PC-3 (cell line): ENCODE measurements around the gene TAF9. TPM values are rescaled to one million over a fixed set of nuclear protein-coding genes. Genes with fewer than 3 reads are reported as not detected.

Experiments used
- ATAC-seq: fragments of 200-7000 bp; cut with Tn5 transposase; 2 replicates; pipeline ENCODE4 v1.9.1; 2020; ENCODE audit warnings: mild to moderate bottlenecking, moderate library complexity
- Bru-seq: library from RNA; stranded (reverse); fragments of 400-500 nt; gene quantifications from one replicate; lab custom pipeline; 2021; lab: Mats Ljungman, UMichigan
- BruChase-seq, 2 experiments: library from RNA; stranded (reverse); fragments of 400-500 nt; gene quantifications; one replicate each; lab custom pipeline; 2021; lab: Mats Ljungman, UMichigan
- BruUV-seq: library from RNA; stranded (reverse); fragments of 400-500 nt; replicated peaks from 2 replicates; lab custom pipeline; 2021; lab: Mats Ljungman, UMichigan
- CTCF ChIA-PET: fragments of 300-600 bp; sonication (Branson Sonifier 250); formaldehyde crosslinking; loops from one replicate; lab custom pipeline; 2022; ENCODE audit warnings: antibody characterized with exemption; lab: Charles Lee
- POLR2A ChIA-PET: fragments of 300-600 bp; sonication (Branson Sonifier 250); formaldehyde crosslinking; loops from one replicate; lab custom pipeline; 2022; ENCODE audit warnings: antibody characterized with exemption; ENCODE audit not compliant: unreplicated experiment; lab: Charles Lee
- DNase-seq: peaks from one replicate; pipeline ENCODE4 v3.0.0-alpha.2; 2015
- H2AFZ ChIP-seq: fragments of 300-600 bp; sonication (generic); 2 replicates; pipeline ENCODE4 v1.6.0; 2016; ENCODE audit warnings: antibody characterized with exemption, low read length
- H3F3A ChIP-seq: fragments of 300-600 bp; sonication (generic); one replicate; pipeline ENCODE4 v1.6.0; 2017; ENCODE audit warnings: antibody characterized with exemption, low read length, control low read depth, mild to moderate bottlenecking; ENCODE audit not compliant: unreplicated experiment
- H3K27ac ChIP-seq: fragments of 300-600 bp; sonication (generic); 2 replicates; pipeline ENCODE4 v1.5.1; 2016; ENCODE audit warnings: mild to moderate bottlenecking, low read length
- H3K27me3 ChIP-seq: fragments of 300-600 bp; sonication (generic); 2 replicates; pipeline ENCODE4 v1.6.1; 2016; ENCODE audit warnings: low read length, mixed read lengths
- H3K36me3 ChIP-seq: fragments of 300-600 bp; sonication (generic); 2 replicates; pipeline ENCODE4 v1.6.1; 2016; ENCODE audit warnings: low read depth, mixed run types, low read length, mixed read lengths
- H3K4me1 ChIP-seq: fragments of 300-600 bp; sonication (generic); 2 replicates; pipeline ENCODE4 v1.5.1; 2016; ENCODE audit warnings: low read length; ENCODE audit not compliant: insufficient read depth
- H3K4me2 ChIP-seq: fragments of 300-600 bp; sonication (generic); 2 replicates; pipeline ENCODE4 v1.6.0; 2016; ENCODE audit warnings: low read length
- H3K4me3 ChIP-seq: fragments of 300-600 bp; sonication (generic); 2 replicates; pipeline ENCODE4 v1.5.1; 2016; ENCODE audit warnings: mild to moderate bottlenecking, low read length, mixed read lengths
- H3K79me2 ChIP-seq: fragments of 300-600 bp; sonication (generic); 2 replicates; pipeline ENCODE4 v1.6.1; 2017; ENCODE audit warnings: low read length, mixed read lengths
- H3K9ac ChIP-seq: fragments of 300-600 bp; sonication (generic); 2 replicates; pipeline ENCODE4 v1.6.0; 2016; ENCODE audit warnings: mild to moderate bottlenecking, low read length
- H3K9me2 ChIP-seq: fragments of 300-600 bp; sonication (generic); replicated peaks from 2 replicates; pipeline ENCODE4 v1.6.1; 2016; ENCODE audit warnings: mixed run types, low read length, mixed read lengths
- H3K9me3 ChIP-seq: fragments of 300-600 bp; sonication (generic); 2 replicates; pipeline ENCODE4 v1.6.1; 2016; ENCODE audit warnings: low read length, mixed read lengths
- H4K20me1 ChIP-seq: fragments of 300-600 bp; sonication (generic); 2 replicates; pipeline ENCODE4 v1.6.1; 2016; ENCODE audit warnings: low read length, mixed read lengths
- EZH2 ChIP-seq: fragments of 300-600 bp; sonication (generic); IDR thresholded peaks from one replicate; pipeline ENCODE4 v1.6.1; 2017; ENCODE audit warnings: antibody characterized with exemption, mild to moderate bottlenecking, low read length; ENCODE audit not compliant: unreplicated experiment
- EZH2phosphoT487 ChIP-seq: fragments of 300-600 bp; sonication (generic); IDR thresholded peaks from 2 replicates; pipeline ENCODE4 v1.6.1; 2018; ENCODE audit warnings: mild to moderate bottlenecking, antibody characterized with exemption, low read length, borderline replicate concordance
- intact Hi-C: fragments of 100-400 bp; cut with micrococcal nuclease; formaldehyde crosslinking; loops from 2 replicates; pipeline ENCODE4 v1.9.0; 2023
- long read RNA-seq: library from polyadenylated mRNA; unstranded; transcript quantifications from one replicate; pipeline ENCODE4 v2.0.0, GENCODE V29; 2021; ENCODE audit not compliant: unreplicated experiment
- total RNA-seq: library from RNA; depleted of rRNA; stranded (reverse); fragments of >200 nt; gene quantifications from 2 replicates; pipeline ENCODE4 v1.2.3, GENCODE V29; 2014; rRNA removed
- TF ChIP-seq, protein P1 (sequence below): fragments of 300-600 bp; sonication (generic); conservative IDR thresholded peaks from 2 replicates; pipeline ENCODE4 v1.5.1; 2017; ENCODE audit warnings: antibody characterized with exemption, low read depth, mild to moderate bottlenecking, low read length

TAF9 gene, protein sequence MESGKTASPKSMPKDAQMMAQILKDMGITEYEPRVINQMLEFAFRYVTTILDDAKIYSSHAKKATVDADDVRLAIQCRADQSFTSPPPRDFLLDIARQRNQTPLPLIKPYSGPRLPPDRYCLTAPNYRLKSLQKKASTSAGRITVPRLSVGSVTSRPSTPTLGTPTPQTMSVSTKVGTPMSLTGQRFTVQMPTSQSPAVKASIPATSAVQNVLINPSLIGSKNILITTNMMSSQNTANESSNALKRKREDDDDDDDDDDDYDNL
- 61.3 and 61.6 TPM in 2 replicates for total RNA-seq
- Bru-seq, nascent RNA = percentile 95 among the genes with signal in this experiment
- BruChase-seq, experiment 1, labeled RNA remaining after a 6-hour chase = percentile 98 among the genes with signal in this experiment
- BruChase-seq, experiment 2, labeled RNA remaining after a 2-hour chase = percentile 96 among the genes with signal in this experiment
- long read RNA-seq, transcript TAF9-201 (3 exons, 1,283 nt) = major isoform, 49 of 59 reads
- long read RNA-seq, partial matches to known transcripts = 0 of 59 reads
- long read RNA-seq, other reads (novel, unspliced or antisense) = 8 of 59 reads

DNA sequence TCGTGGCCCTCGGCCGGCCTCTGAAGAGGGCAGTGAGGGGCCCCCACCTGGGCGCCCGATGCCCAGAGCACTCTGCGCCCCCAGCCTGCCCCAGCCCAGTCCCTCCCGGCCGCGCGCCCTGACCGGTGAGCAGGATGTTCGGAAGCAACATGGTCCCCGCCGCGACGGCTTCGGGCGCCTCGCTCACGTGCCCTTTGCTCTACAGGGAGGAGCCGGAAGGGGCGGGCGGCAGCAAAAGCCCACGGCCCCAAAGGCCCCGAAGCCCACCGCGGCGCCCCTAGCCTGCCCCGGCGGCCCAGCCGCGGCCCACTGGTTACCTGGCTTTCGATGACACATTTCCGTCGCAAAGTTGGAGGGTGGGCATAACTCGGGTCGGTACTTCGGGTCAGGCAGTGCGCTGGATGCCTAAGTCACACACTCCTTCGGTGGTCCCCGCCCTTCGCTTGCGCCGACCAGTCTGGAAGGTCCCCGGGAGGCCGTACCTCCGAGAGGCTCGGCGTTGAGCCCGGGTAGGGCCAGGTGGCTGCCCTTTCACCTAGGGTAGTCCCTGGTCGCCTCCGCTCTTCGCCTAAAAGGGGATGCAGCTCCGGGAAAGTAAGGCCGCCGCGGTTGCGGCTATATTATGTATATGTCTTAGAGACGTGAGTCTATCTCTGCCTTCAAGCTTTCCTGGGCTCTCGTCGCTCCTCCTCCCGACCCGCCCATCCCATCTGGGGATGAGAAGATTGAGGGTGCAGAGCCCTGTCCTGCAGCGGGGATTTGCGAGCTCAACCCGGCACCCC is at the start of gene TAF9, which contains the start of the genes AK6 and RAD17:
Gene TAF9, minus strand, starts transcription at position 181 of the 782 bp plus-strand sequence. CDS start 3,783 bp downstream, outside the sequence.
Gene AK6, minus strand, starts transcription at position 181 of the 782 bp plus-strand sequence. Its CDS starts 30 bp downstream, at position 151.
Gene RAD17, plus strand, starts transcription at position 479 of the 782 bp plus-strand sequence. CDS start 2,391 bp downstream, outside the sequence.
- Histone ChIP-seq H3F3A (no peaks in the 10 kb centered on the region), H3K9me3 (no peaks in the 10 kb centered on the region), H3K4me3 (peak within 1 kb of the TSS; percentile 100), H3K4me1 (peaks cover 16% of the 10 kb centered on the region; the same call in 1 of the 2 replicates), H3K9ac (peak within 1 kb of the TSS; percentile 99), H2AFZ (peak within 1 kb of the TSS; percentile 93), H3K27me3 (no peaks in the 10 kb centered on the region), H3K4me2 (peak within 1 kb of the TSS; percentile 91), H3K27ac (peak within 1 kb of the TSS; percentile 95), H3K79me2 (peaks cover 70% of the 10 kb centered on the region), H4K20me1 (peaks cover 18% of the 10 kb centered on the region), H3K36me3 (peaks cover 16% of the 10 kb centered on the region; the same call in 1 of the 2 replicates), H3K9me2 (no peaks in the 10 kb centered on the region)
- ChIA-PET POLR2A (no interaction called here), CTCF (interaction anchor here (0.7 kb wide), 1 partner anchor 276 kb away, joined by 6 read pairs; no protein-coding TSS in a partner anchor)
- peak; percentile 93 for ATAC-seq
- TF ChIP-seq EZH2phosphoT487 (no peak), EZH2 (no peak)
- TF ChIP-seq, protein P1, sequence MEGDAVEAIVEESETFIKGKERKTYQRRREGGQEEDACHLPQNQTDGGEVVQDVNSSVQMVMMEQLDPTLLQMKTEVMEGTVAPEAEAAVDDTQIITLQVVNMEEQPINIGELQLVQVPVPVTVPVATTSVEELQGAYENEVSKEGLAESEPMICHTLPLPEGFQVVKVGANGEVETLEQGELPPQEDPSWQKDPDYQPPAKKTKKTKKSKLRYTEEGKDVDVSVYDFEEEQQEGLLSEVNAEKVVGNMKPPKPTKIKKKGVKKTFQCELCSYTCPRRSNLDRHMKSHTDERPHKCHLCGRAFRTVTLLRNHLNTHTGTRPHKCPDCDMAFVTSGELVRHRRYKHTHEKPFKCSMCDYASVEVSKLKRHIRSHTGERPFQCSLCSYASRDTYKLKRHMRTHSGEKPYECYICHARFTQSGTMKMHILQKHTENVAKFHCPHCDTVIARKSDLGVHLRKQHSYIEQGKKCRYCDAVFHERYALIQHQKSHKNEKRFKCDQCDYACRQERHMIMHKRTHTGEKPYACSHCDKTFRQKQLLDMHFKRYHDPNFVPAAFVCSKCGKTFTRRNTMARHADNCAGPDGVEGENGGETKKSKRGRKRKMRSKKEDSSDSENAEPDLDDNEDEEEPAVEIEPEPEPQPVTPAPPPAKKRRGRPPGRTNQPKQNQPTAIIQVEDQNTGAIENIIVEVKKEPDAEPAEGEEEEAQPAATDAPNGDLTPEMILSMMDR = no peak
- DNase-seq = peak; percentile 76
- intact Hi-C loops = loop anchor here (2.0 to 5.0 kb wide), 2 partner anchors 37 to 277 kb away; partner anchors contain the start of gene CCDC125
- no TSS peak for BruUV-seq

DNA sequence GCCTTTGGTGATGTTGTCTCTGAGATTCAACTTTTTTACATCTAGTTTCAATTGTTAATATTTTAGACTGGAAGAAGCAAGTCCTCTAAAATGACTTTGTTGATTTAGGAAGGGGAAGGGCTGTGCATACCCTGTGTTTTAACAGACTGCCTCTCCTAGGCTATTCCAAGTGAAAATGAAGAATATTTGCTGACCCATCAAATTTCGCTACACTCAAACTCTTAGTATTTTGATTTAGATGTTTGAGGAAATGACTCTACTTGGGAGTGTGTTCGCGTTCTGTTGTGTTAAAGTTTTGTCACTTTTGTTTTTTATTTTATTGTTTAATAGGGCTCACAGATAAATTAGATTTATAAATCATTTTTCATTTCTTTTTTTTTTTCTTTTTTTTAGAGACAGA is 49.2 kb upstream of the TAF9 start:
- H3K27me3 ChIP-seq = no peaks in the 10 kb centered on the region
- no peak overlapping the region for H3K27ac ChIP-seq
- H4K20me1 ChIP-seq = no peaks in the 10 kb centered on the region
- no peak overlapping the region for H3K4me2 ChIP-seq
- CTCF ChIA-PET = no interaction called here
- peaks cover 49% of the 10 kb centered on the region for H3K79me2 ChIP-seq
- DNase-seq (no peak), ATAC-seq (no peak)
- peaks cover 7% of the 10 kb centered on the region; the same call in 1 of the 2 replicates for H3K4me1 ChIP-seq
- no TSS peak for BruUV-seq
- H3K9me2 ChIP-seq = no peaks in the 10 kb centered on the region
- POLR2A ChIA-PET = no interaction called here
- H3K36me3 ChIP-seq = peaks cover 11% of the 10 kb centered on the region; the same call in 1 of the 2 replicates
- no peaks in the 10 kb centered on the region for H3F3A ChIP-seq
- no peak for TF ChIP-seq EZH2phosphoT487
- no peaks in the 10 kb centered on the region for H3K9me3 ChIP-seq
- intact Hi-C loops = no loop called here
- no peak overlapping the region for H3K9ac ChIP-seq
- no peak overlapping the region for H2AFZ ChIP-seq
- no peak overlapping the region for H3K4me3 ChIP-seq

GRCh38 chr5:69416699-69417098 is 47.4 kb upstream of the TAF9 start:
- no peaks in the 10 kb centered on the region for H3K9me2 ChIP-seq
- ChIA-PET POLR2A (no interaction called here), CTCF (no interaction called here)
- H3K27me3 ChIP-seq = no peaks in the 10 kb centered on the region
- H4K20me1 ChIP-seq = no peaks in the 10 kb centered on the region
- no peak overlapping the region for H2AFZ ChIP-seq
- no peak overlapping the region for H3K9ac ChIP-seq
- TF ChIP-seq EZH2phosphoT487 = no peak
- no peak for TF ChIP-seq EZH2
- TF ChIP-seq, protein P1 = no peak
- DNase-seq (no peak), ATAC-seq (no peak)
- H3K4me1 ChIP-seq = peaks cover 7% of the 10 kb centered on the region; the same call in 1 of the 2 replicates
- no peaks in the 10 kb centered on the region for H3F3A ChIP-seq
- peak overlapping the region; percentile 85 for H3K4me3 ChIP-seq
- H3K9me3 ChIP-seq = no peaks in the 10 kb centered on the region
- intact Hi-C loops = no loop called here
- H3K79me2 ChIP-seq = peaks cover 42% of the 10 kb centered on the region
- no TSS peak for BruUV-seq
- H3K4me2 ChIP-seq = peak overlapping the region; percentile 95
- peaks cover 11% of the 10 kb centered on the region; the same call in 1 of the 2 replicates for H3K36me3 ChIP-seq
- H3K27ac ChIP-seq = no peak overlapping the region
